ENCODE data around the gene LNP1. TPM values are rescaled to one million over a fixed set of nuclear protein-coding genes. Genes with fewer than 3 reads are reported as not detected.

LNP1 gene
- total and polyA plus RNA-seq, 9 of the 15 experiments (the other 6 are each of a cell fraction or from before 2014, with no cell fraction given): 1.9 to 5.2 (median 4.5) TPM

DNA sequence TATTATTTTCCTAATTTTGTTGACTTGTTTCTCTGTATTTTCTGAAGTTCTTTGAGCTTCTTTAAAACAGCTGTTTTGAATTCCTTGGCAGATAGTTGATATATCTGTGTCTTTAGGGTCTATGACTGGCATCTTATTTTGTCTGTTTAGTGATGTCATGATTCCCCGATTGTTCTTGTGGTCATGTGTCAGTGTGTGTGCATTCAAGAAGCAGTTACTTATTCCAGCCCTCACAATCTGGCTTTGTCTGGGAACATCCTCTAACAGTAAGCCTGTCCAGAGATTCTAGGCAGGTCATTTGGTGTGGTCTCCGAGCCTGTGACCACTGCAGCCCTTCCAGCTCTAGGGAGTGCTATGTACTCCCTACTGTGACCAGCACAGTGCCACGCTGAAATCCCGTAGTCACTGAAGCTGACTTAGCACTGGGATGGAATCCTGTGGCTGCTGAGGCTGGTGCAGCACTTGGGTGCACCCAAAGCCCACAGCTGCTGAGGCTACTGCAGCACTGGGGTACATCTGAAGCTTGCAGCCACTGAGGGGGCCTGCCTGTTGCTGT is 6.7 kb downstream of the LNP1 start:
- H3K4me2 ChIP-seq (ENCODE audit: insufficient read depth, low read length): no peak overlapping the region
- H3K9ac ChIP-seq (ENCODE audit: insufficient read depth in 1 of 2, low read depth in 2 of 2, low read length in 2 of 2): no peak overlapping the region
- FAIRE-seq (no peak), ATAC-seq (no peak), DNase-seq (ENCODE audit: extremely low read depth in 1 of 4, low spot score in 3 of 4) (no peak)
- no peaks in the 10 kb centered on the region for H3K9me1 ChIP-seq (ENCODE audit: control insufficient read depth, insufficient read depth, low read length)
- in situ Hi-C loops (cut with MboI) (no loop called here), intact Hi-C loops (cut with micrococcal nuclease) (loop anchor here (10.0 kb wide), 2 partner anchors 297 to 1277 kb away; partner anchors contain the start of genes RPL24 and TFG)
- H3K27me3 ChIP-seq (ENCODE audit: control insufficient read depth in 2 of 2, insufficient read depth in 2 of 2, low read length in 2 of 2): no peaks in the 10 kb centered on the region
- TF ChIP-seq, protein P1, sequence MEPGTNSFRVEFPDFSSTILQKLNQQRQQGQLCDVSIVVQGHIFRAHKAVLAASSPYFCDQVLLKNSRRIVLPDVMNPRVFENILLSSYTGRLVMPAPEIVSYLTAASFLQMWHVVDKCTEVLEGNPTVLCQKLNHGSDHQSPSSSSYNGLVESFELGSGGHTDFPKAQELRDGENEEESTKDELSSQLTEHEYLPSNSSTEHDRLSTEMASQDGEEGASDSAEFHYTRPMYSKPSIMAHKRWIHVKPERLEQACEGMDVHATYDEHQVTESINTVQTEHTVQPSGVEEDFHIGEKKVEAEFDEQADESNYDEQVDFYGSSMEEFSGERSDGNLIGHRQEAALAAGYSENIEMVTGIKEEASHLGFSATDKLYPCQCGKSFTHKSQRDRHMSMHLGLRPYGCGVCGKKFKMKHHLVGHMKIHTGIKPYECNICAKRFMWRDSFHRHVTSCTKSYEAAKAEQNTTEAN (CRISPR knock-in tag; IDR thresholded peaks at IDR 0.05): no peak
- TF ChIP-seq KLF1 (tag; IDR thresholded peaks at IDR 0.05): no peak
- no peak for TF ChIP-seq ZFP1 (CRISPR knock-in tag; IDR thresholded peaks at IDR 0.05)
- H3K4me1 ChIP-seq (replicated peaks in 1 of 2; ENCODE audit: control insufficient read depth in 2 of 2, insufficient read depth in 2 of 2, low read length in 2 of 2): no peaks in the 10 kb centered on the region
- H4K20me1 ChIP-seq (replicated peaks; ENCODE audit: control insufficient read depth, insufficient read depth, low read length): no peaks in the 10 kb centered on the region
- H3K4me3 ChIP-seq: no peak overlapping the region
- no peaks in the 10 kb centered on the region for H3K9me3 ChIP-seq (replicated peaks; ENCODE audit: control insufficient read depth, insufficient read depth, low read depth, low read length)
- POLR2A ChIA-PET: interaction anchor here (0.8 kb wide), 1 partner anchor 22 kb away, joined by 3 read pairs; no protein-coding TSS in a partner anchor
- CTCF ChIA-PET (ENCODE audit: low intra/inter-chr PET ratio): no interaction called here
- no peaks in the 10 kb centered on the region for H3K36me3 ChIP-seq (ENCODE audit: control insufficient read depth, insufficient read depth, low read length)
- H2AFZ ChIP-seq (ENCODE audit: low read depth, low read length): no peak overlapping the region
- peaks cover 50% of the 10 kb centered on the region for H3K79me2 ChIP-seq (ENCODE audit: control insufficient read depth, insufficient read depth, low read length)
- no peak overlapping the region for H3K27ac ChIP-seq (ENCODE audit: extremely low read depth, low read depth, low read length)
- 92% methylated on average over 3 of the region's 4 CpGs for WGBS (ENCODE audit: insufficient coverage, low coverage, missing lambda C conversion rate)
- no TSS peak for BruUV-seq (replicated peaks)

Measured in K562 (cell line).